HG02798 (cell line): ENCODE results near the gene CEP63.
"Not testable (repeated sequence)": the region's sequence is repeated elsewhere in the genome, so short reads cannot be mapped to it uniquely, and the experiment has no call there.

ENCODE experiments used
- ATAC-seq: cut with Tn5 transposase; IDR thresholded peaks from one replicate; pipeline ENCODE4 v1.9.1; 2021; ENCODE audit warnings: mild to moderate bottlenecking; ENCODE audit not compliant: unreplicated experiment, poor library complexity

CEP63 gene

GRCh38 chr3:134504132-134504531, 18.3 kb downstream of the CEP63 start:
- ATAC-seq, result no peak

- no peak for ATAC-seq
These were observed 19.6 kb downstream of the CEP63 start for GRCh38 chr3:134505485-134505884.

GRCh38 chr3:134511500-134511899, 25.6 kb downstream of the CEP63 start:
- no peak for ATAC-seq

GRCh38 chr3:134516905-134517304, 31.0 kb downstream of the CEP63 start:
- no peak for ATAC-seq

- no peak for ATAC-seq
These were observed 31.9 kb downstream of the CEP63 start for GRCh38 chr3:134517791-134518190.

- no peak for ATAC-seq
These were observed 36.7 kb downstream of the CEP63 start for GRCh38 chr3:134522541-134522940.

- no peak for ATAC-seq
These were observed 39.4 kb downstream of the CEP63 start for GRCh38 chr3:134525293-134525692.

- ATAC-seq, result no peak
These were observed 40.5 kb downstream of the CEP63 start for GRCh38 chr3:134526319-134526718.

- no peak for ATAC-seq
These were observed 41.2 kb downstream of the CEP63 start for GRCh38 chr3:134527037-134527436.

- ATAC-seq, result no peak
These were observed 41.8 kb downstream of the CEP63 start for GRCh38 chr3:134527538-134528186.

GRCh38 chr3:134533493-134533892, 47.6 kb downstream of the CEP63 start:
- no peak for ATAC-seq

- ATAC-seq, result no peak
These were observed 49.5 kb downstream of the CEP63 start for GRCh38 chr3:134535186-134535970.

- no peak for ATAC-seq
These were observed 50.9 kb downstream of the CEP63 start for GRCh38 chr3:134536781-134537180.

GRCh38 chr3:134542287-134542958, 56.6 kb downstream of the CEP63 start:
- ATAC-seq, result no peak

- ATAC-seq, result no peak
These were observed 57.3 kb downstream of the CEP63 start for GRCh38 chr3:134543113-134543512.

GRCh38 chr3:134544316-134544715, 58.5 kb downstream of the CEP63 start:
- ATAC-seq, result no peak

GRCh38 chr3:134544783-134545182, 58.9 kb downstream of the CEP63 start:
- not testable (repeated sequence) for ATAC-seq

- no peak for ATAC-seq
These were observed 60.0 kb downstream of the CEP63 start for GRCh38 chr3:134545818-134546217.

- ATAC-seq, result no peak
These were observed 66.9 kb downstream of the CEP63 start for GRCh38 chr3:134552784-134553183.

- ATAC-seq, result no peak
These were observed 73.7 kb downstream of the CEP63 start for GRCh38 chr3:134559591-134559990.

- no peak for ATAC-seq
These were observed 76.2 kb downstream of the CEP63 start for GRCh38 chr3:134562055-134562454.
